Gastroesophageal sphincter (tissue), 4 donors: ENCODE data around the gene PLEKHM3. TPM values are rescaled to one million over a fixed set of nuclear protein-coding genes. Genes with fewer than 3 reads are reported as not detected.

Experiments used
- ATAC-seq: fragments of 150-250 bp; one replicate; pipeline ENCODE4 v1.9.1; 2016; ENCODE audit warnings: mild to moderate bottlenecking, moderate library complexity
- H3K27ac ChIP-seq, 4 donors: fragments of 200-600 bp; sonication (generic) in 3 of 4; 1 replicate in 3 of 4; 2 replicates in 1 of 4; pipeline ENCODE4 v1.5.1; 2016 to 2019
- H3K27me3 ChIP-seq: fragments of 200-600 bp; sonication (generic); one replicate; pipeline ENCODE4 v1.5.1; 2019
- H3K36me3 ChIP-seq, 2 donors: fragments of 200-600 bp; sonication (generic); one replicate each; pipeline ENCODE4 v1.5.1; 2019; ENCODE audit warnings: control low read depth in 1 of 2
- H3K4me1 ChIP-seq, 3 donors: fragments of 200-600 bp; sonication (generic); 1 replicate in 2 of 3; 2 replicates in 1 of 3; pipeline ENCODE4 v1.5.1; 2016 to 2019; ENCODE audit warnings: control low read depth in 2 of 3
- H3K4me3 ChIP-seq, 2 donors: fragments of 200-600 bp; sonication (generic); one replicate each; pipeline ENCODE4 v1.5.1; 2019; ENCODE audit warnings: mild to moderate bottlenecking in 1 of 2, moderate library complexity in 1 of 2
- H3K9me3 ChIP-seq, 3 donors: fragments of 200-600 bp; sonication (generic); one replicate each; pipeline ENCODE4 v1.5.1; 2017 to 2019; ENCODE audit warnings: control low read depth in 2 of 3
- EP300 ChIP-seq: sonication (generic); formaldehyde crosslinking; IDR thresholded peaks from one replicate; pipeline ENCODE4 v1.6.1; 2017; ENCODE audit warnings: antibody characterized with exemption, mild to moderate bottlenecking
- POLR2A ChIP-seq, 2 donors: fragments of 450-650 bp; IDR thresholded peaks; one replicate each; pipeline ENCODE4 v1.6.1; 2017; ENCODE audit warnings: antibody characterized with exemption in 2 of 2, mild to moderate bottlenecking in 2 of 2, moderate library complexity in 1 of 2
- POLR2AphosphoS5 ChIP-seq: sonication (generic); formaldehyde crosslinking; IDR thresholded peaks from one replicate; pipeline ENCODE4 v1.6.1; 2017; ENCODE audit warnings: antibody characterized with exemption
- WGBS, 2 donors: methylation state at CpG; one replicate each; pipeline ENCODE4 v1.1.5; 2018; ENCODE audit warnings: low coverage in 1 of 2; 5-methylcytosine and 5-hydroxymethylcytosine counted together
- small RNA-seq, 4 donors: library from RNA; depleted of rRNA; stranded (forward); fragments of <200 nt; gene quantifications; one replicate each; pipeline ENCODE3, GENCODE V24; 2016
- total RNA-seq, 4 donors: library from RNA; depleted of rRNA; stranded (reverse); fragments of >200 nt; gene quantifications; one replicate each; pipeline ENCODE4 v1.1.0, GENCODE V29; 2016
- TF ChIP-seq, protein P1 (sequence below), 4 experiments: fragments of 200-600 bp in 2 of 4; fragments of 450-650 bp in 2 of 4; sonication (generic) in 1 of 4; IDR thresholded peaks; one replicate each; pipeline ENCODE4 v1.5.1; 2017 to 2019; ENCODE audit warnings: antibody characterized with exemption in 4 of 4, mild to moderate bottlenecking in 2 of 4, moderate library complexity in 2 of 4

PLEKHM3 gene
- total RNA-seq, 4 donors from 2014 or later, result 21.4 to 35.5 (median 29.7) TPM

DNA sequence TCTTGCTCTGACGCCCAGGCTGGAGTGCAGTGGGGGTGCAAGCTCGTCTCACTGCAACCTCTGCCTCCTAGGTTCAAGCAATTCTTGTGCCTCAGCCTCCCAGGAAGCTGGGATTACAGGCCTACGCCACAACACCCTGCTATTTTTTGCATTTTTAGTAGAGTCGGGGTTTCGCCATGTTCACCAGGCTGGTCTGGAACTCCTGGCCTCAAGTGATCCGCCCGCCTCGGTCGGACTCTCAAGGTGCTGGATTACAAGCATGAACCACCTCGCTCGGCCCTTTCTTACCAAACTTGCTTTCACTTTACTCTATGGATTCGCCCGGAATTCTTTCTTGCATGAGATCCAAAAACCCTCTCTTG is 252.5 kb downstream of the PLEKHM3 start:
- Histone ChIP-seq H3K27ac (no peak overlapping the region), H3K4me3 (no peak overlapping the region), H3K36me3 (peaks cover 0 to 2% of the 10 kb centered on the region in 2 donors), H3K27me3 (no peaks in the 10 kb centered on the region), H3K4me1 (peaks cover 0 to 17% (median 4%) of the 10 kb centered on the region in 3 donors), H3K9me3 (no peaks in the 10 kb centered on the region)
- no peak for TF ChIP-seq EP300
- TF ChIP-seq POLR2A (IDR thresholded peaks at IDR 0.05), result no peak
- no peak for ATAC-seq
- 88 to 90% methylated on average over 7 to 10 of the region's 13 CpGs for WGBS, 2 donors

DNA sequence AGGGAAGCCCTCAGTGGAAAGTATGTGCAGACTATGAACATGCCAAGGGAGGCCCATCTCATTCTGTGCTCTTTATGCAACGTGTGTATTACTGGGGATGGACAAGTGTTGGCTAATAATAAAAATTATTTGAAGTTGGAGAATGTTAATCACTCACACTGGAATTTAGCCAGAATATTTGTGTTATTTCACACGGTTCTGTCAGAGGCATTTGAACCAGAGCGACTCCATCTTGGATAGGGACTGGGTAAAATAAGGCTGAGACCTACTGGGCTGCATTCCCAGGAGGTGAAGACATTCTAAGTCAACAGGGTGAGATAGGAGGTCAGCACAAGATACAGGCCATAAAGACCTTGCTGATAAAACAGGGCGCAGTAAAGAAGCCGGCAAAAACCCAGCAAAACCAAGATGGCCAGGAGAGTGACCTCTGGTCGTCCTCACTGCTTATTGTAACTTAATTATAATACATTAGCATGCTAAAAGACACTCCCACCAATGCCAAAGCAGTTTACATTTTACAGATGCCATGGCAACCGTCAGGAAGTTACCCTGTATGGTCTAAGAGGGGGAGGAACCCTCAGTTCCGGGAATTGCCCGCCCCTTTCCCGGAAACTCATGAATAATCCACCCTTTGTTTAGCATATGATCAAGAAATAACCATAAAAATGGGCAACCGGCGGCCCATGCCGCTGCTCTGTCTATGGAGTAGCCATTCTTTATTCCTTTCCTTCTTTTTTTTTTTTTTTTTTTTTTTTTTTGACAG is 253.1 kb downstream of the PLEKHM3 start:
- no peak for ATAC-seq
- H3K9me3 ChIP-seq, result no peaks in the 10 kb centered on the region
- WGBS, 2 donors, result 75 to 80% methylated on average over 8 to 13 of the region's 13 CpGs
- TF ChIP-seq, protein P1, sequence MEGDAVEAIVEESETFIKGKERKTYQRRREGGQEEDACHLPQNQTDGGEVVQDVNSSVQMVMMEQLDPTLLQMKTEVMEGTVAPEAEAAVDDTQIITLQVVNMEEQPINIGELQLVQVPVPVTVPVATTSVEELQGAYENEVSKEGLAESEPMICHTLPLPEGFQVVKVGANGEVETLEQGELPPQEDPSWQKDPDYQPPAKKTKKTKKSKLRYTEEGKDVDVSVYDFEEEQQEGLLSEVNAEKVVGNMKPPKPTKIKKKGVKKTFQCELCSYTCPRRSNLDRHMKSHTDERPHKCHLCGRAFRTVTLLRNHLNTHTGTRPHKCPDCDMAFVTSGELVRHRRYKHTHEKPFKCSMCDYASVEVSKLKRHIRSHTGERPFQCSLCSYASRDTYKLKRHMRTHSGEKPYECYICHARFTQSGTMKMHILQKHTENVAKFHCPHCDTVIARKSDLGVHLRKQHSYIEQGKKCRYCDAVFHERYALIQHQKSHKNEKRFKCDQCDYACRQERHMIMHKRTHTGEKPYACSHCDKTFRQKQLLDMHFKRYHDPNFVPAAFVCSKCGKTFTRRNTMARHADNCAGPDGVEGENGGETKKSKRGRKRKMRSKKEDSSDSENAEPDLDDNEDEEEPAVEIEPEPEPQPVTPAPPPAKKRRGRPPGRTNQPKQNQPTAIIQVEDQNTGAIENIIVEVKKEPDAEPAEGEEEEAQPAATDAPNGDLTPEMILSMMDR (IDR thresholded peaks at IDR 0.05), result no peak
- no peak for TF ChIP-seq POLR2A (IDR thresholded peaks at IDR 0.05)
- no peak for TF ChIP-seq POLR2AphosphoS5
- TF ChIP-seq EP300, result no peak
- H3K4me1 ChIP-seq, result peaks cover 0 to 23% (median 9%) of the 10 kb centered on the region in 3 donors
- H3K36me3 ChIP-seq, result peaks cover 0 to 8% of the 10 kb centered on the region in 2 donors
- no peak overlapping the region for H3K4me3 ChIP-seq
- peak overlapping the region in 1 of 4 donors; percentile 92 for H3K27ac ChIP-seq
- H3K27me3 ChIP-seq, result no peaks in the 10 kb centered on the region

DNA sequence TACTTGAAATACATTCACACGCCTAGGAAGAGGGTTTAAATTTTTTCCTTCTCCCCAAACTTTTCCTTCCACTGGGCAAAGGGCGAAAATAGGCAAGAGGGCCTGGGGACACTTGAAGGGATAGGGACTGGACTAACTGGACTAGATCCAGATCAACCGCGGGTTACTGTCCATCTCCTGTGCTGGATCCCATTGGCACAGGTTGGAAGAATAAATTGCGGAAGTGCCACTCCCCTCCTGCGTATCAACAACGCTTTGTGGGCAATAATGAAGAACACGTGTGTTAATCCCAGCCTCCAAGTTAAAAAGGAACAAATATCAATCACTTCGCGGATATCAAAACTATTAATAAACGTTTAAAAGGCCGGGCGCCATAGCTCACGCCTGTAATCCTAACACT is 253.9 kb downstream of the PLEKHM3 start:
- Histone ChIP-seq H3K36me3 (peaks cover 0 to 14% of the 10 kb centered on the region in 2 donors), H3K4me1 (peaks cover 0 to 31% (median 12%) of the 10 kb centered on the region in 3 donors), H3K27ac (peak overlapping the region in 3 of 4 donors; percentile 92 to 93 (median 92)), H3K27me3 (no peaks in the 10 kb centered on the region), H3K4me3 (peak overlapping the region in 1 of 2 donors; percentile 98), H3K9me3 (no peaks in the 10 kb centered on the region)
- 75 to 81% methylated on average over 10 to 14 of the region's 14 CpGs for WGBS, 2 donors
- ATAC-seq, result no peak
- no peak for TF ChIP-seq EP300
- no peak for TF ChIP-seq POLR2A (IDR thresholded peaks at IDR 0.05)
- TF ChIP-seq POLR2AphosphoS5, result no peak

Small RNA genes within 50 kb of the gene (small RNA-seq; reads per million reads assigned to genes)
- gene RNA5SP116 (0 reads per million in 4 donors), gene RNU6-360P (0 reads per million in 4 donors)

Other genes with a start within 250 kb of the PLEKHM3 start
- not detected for gene CRYGD, start 99.0 kb upstream of the PLEKHM3 start, total RNA-seq
- gene CRYGC, start 104.3 kb upstream of the PLEKHM3 start, total RNA-seq, result not detected
- not detected for gene CRYGB, start 120.6 kb upstream of the PLEKHM3 start, total RNA-seq
- gene CRYGA, start 138.1 kb upstream of the PLEKHM3 start, total RNA-seq, result not detected
- not detected for gene C2orf80, start 164.5 kb upstream of the PLEKHM3 start, total RNA-seq
- 10 to 100 TPM; 21.3 to 65.1 (median 31.7) TPM for gene IDH1, start 229.5 kb upstream of the PLEKHM3 start, total RNA-seq
- 10 to 100 TPM; 24.5 to 32.6 (median 27.2) TPM for gene PIKFYVE, start 240.7 kb upstream of the PLEKHM3 start, total RNA-seq